Activated naive CD8-positive, alpha-beta T cell (primary cell): ENCODE measurements around the gene HAT1.

Experiments used
- H3K27ac Mint-ChIP-seq: one replicate; pipeline ENCODE4 v1.8.0; 2021; ENCODE audit warnings: mixed read lengths
- H3K27me3 Mint-ChIP-seq: one replicate; pipeline ENCODE4 v1.8.0; 2021; ENCODE audit warnings: mixed read lengths
- H3K36me3 Mint-ChIP-seq: one replicate; pipeline ENCODE4 v1.8.0; 2021; ENCODE audit warnings: mixed read lengths
- H3K4me1 Mint-ChIP-seq: one replicate; pipeline ENCODE4 v1.8.0; 2021; ENCODE audit warnings: low read depth, mixed read lengths
- H3K4me3 Mint-ChIP-seq: one replicate; pipeline ENCODE4 v1.8.0; 2021; ENCODE audit warnings: mild to moderate bottlenecking, mixed read lengths
- H3K9me3 Mint-ChIP-seq: one replicate; pipeline ENCODE4 v1.8.0; 2021; ENCODE audit warnings: low read depth, mixed read lengths

HAT1 gene

DNA sequence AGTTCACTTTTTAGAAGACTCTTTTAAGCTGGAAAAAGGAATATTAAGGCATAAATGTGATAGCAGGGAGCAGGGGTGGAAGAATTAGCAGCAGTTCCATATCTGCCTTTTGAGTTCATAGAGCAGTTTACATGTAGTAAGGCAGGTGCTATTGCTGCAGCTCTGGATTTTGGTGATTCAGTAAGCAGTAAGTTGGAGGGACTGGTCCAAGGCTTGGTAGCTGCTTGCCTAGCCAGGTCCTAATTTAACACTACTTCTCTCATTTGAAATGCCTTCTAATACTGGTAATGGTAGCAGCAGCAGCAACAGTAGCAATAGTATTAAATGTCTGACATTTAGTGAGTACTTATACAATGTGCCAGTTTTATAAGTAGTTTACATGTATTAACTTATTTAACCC is 30.0 kb downstream of the HAT1 start:
- peaks cover 11% of the 10 kb centered on the region for H3K36me3 Mint-ChIP-seq
- H3K27me3 Mint-ChIP-seq, result no peaks in the 10 kb centered on the region
- H3K4me1 Mint-ChIP-seq, result peaks cover 15% of the 10 kb centered on the region
- no peaks in the 10 kb centered on the region for H3K9me3 Mint-ChIP-seq
- no peak overlapping the region for H3K27ac Mint-ChIP-seq
- H3K4me3 Mint-ChIP-seq, result no peak overlapping the region

DNA sequence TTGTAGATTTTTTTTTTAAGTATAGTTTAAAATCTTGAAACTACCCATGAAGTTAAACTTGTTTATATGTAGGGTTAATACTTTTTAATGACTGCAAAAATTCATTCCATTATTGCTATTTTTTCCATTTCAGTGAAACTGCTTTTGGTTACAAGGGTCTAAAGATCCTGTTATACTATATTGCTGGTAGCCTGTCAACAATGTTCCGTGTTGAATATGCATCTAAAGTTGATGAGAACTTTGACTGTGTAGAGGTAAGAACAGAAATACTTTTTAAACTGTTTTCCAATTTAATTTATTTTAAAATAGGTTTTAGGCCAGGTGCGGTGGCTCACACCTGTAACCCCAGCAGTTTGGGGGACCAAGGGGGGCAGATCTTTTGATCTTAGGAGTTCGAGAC is 30.5 kb downstream of the HAT1 start:
- Mint-ChIP-seq H3K27me3 (no peaks in the 10 kb centered on the region), H3K4me1 (peaks cover 16% of the 10 kb centered on the region), H3K9me3 (no peaks in the 10 kb centered on the region)

DNA sequence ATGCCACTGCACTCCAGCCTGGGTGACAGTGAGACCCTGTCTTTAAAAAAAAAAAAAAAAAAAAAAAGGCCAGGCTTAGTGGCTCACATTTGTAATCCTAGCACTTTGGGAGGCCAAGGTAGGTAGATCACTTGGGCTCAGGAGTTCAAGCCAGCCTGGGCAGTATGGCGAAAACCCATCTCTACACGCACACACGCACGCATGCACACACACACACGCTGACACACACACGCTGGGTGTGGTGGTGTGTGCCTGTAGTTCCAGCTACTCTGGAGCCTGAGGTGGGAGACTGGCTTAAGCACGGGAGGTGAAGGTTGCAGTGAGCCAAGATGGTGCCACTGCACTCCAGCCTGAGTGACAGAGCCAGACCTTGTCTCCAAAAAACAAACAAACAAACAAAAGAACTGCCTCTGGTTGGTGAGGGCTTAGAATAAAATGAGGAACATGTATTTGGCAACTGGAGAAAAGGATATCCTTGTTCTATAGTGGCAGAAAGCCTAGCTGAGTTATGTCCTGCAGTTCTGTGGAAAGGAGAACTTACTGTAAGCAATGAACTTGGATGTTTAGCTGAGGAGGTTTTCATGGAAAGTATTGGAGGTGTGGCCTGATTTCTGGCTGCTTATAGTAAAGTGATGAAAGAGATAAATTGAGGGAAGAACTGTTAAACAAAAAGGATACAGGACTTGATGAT is 34.0 kb downstream of the HAT1 start:
- Mint-ChIP-seq H3K9me3 (no peaks in the 10 kb centered on the region), H3K27ac (no peak overlapping the region), H3K4me1 (peaks cover 25% of the 10 kb centered on the region), H3K36me3 (peaks cover 8% of the 10 kb centered on the region), H3K27me3 (no peaks in the 10 kb centered on the region), H3K4me3 (no peak overlapping the region)

More for the DNA sequence above, 30.5 kb downstream of the HAT1 start:
- Mint-ChIP-seq H3K27ac (no peak overlapping the region), H3K4me3 (no peak overlapping the region), H3K36me3 (peaks cover 11% of the 10 kb centered on the region)

- H3K4me3 Mint-ChIP-seq, result no peak overlapping the region
- peaks cover 26% of the 10 kb centered on the region for H3K4me1 Mint-ChIP-seq
- no peaks in the 10 kb centered on the region for H3K27me3 Mint-ChIP-seq
- H3K9me3 Mint-ChIP-seq, result no peaks in the 10 kb centered on the region
- no peak overlapping the region for H3K27ac Mint-ChIP-seq
- peaks cover 9% of the 10 kb centered on the region for H3K36me3 Mint-ChIP-seq
These were observed 34.8 kb downstream of the HAT1 start for GRCh38 chr2:171957061-171957460.

DNA sequence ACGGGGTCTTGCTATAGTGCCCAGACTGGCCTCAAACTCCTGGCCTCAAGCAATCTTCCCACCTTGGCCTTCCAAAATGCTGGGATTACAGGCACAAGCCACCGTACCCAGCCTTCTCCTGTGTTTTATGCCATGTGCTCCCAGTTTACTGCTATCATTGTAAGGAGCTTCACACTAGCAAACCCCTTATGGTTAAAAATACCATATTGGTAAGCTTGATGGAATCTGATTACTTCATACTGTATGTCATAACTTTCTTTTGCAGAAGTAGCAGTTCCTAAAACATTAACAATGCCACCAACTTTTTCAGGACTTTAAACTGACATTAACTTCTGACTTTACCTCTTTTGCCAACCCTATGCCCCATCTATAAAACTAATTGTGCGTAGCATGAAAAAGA is 36.2 kb downstream of the HAT1 start:
- Mint-ChIP-seq H3K4me3 (no peak overlapping the region), H3K27ac (no peak overlapping the region), H3K36me3 (peaks cover 9% of the 10 kb centered on the region), H3K9me3 (no peaks in the 10 kb centered on the region), H3K4me1 (peaks cover 31% of the 10 kb centered on the region), H3K27me3 (no peaks in the 10 kb centered on the region)

DNA sequence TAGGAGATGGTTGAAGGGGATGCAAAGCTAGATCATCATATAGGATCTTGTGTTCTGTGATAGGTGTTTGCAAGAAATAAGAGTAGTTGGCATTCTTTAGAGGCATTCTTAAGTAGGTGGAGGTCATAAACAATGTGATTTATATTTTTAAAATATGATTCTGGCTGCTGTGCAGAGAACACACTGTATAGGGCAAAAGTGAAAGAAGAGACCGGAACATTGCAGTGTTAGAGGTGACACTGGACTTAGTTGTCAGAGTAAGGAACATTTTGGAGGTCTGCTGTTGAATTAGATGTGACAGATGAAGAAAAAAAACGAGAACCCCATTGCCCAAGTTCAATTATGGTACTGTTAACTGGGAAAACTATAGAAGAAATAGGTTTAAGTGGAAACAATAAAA is 37.7 kb downstream of the HAT1 start:
- H3K4me1 Mint-ChIP-seq, result peaks cover 34% of the 10 kb centered on the region
- no peak overlapping the region for H3K4me3 Mint-ChIP-seq
- peak overlapping the region; percentile 0 for H3K27ac Mint-ChIP-seq
- H3K27me3 Mint-ChIP-seq, result no peaks in the 10 kb centered on the region
- H3K9me3 Mint-ChIP-seq, result no peaks in the 10 kb centered on the region
- H3K36me3 Mint-ChIP-seq, result peaks cover 4% of the 10 kb centered on the region

DNA sequence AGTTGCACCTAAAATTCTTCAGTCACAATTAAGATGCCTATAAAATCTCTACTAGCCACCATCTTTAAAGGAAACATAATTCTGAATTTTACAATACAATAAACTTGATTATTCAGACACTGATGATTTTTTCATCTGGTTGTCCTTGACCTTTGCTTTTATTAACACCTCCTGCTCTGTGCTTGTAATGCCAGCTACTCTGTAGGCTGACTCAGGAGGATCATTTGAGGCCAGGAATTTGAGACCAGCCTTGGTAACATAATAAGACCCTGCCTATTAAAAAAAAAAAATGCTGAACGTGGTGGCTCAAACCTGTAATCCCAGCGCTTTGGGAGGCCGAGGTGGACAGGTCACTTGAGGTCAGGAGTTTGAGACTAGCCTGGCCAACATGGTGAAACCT is 38.3 kb downstream of the HAT1 start:
- Mint-ChIP-seq H3K4me3 (no peak overlapping the region), H3K9me3 (no peaks in the 10 kb centered on the region), H3K4me1 (peaks cover 37% of the 10 kb centered on the region), H3K27ac (no peak overlapping the region), H3K27me3 (no peaks in the 10 kb centered on the region), H3K36me3 (peaks cover 4% of the 10 kb centered on the region)

DNA sequence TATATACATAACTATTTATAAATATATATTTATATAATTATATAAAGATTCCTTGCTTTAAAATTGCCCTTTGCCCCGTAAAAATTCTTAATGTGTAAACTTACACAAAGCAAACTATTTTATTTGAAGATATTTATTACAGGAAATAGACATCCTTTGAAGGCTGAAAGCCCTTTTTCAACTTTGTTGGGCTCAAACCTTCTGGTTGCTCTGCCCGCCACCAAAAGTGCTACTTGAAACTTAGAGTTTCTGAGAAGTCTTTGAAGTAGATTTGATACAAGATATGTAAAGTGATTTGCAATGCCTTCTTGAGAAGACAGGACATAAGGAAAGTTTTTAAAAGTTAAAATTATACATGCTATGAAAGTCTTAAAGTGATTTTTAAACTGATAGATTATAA is 40.9 kb downstream of the HAT1 start:
- Mint-ChIP-seq H3K27ac (no peak overlapping the region), H3K27me3 (no peaks in the 10 kb centered on the region), H3K4me1 (peaks cover 41% of the 10 kb centered on the region), H3K4me3 (peak overlapping the region; percentile 13), H3K36me3 (peaks cover 18% of the 10 kb centered on the region), H3K9me3 (no peaks in the 10 kb centered on the region)

DNA sequence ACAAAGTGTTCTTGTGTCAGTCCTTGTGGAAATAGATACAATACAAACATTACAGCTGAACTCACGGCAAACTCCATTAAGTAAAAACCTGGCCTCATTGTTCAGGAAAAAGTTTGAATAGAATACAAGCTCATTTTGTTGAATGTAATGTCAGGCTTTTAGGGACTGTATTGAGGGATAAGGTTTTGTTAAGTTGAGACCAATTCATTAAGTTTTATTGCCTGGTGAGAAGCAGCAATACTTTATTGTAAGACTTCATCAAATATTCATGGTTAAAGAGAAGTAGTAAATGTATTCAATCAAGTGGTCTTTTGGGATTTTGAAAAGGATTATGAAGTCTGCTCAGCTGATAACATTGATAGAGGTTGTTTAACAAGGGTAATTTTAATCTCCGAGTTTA is 42.0 kb downstream of the HAT1 start:
- no peaks in the 10 kb centered on the region for H3K9me3 Mint-ChIP-seq
- H3K27ac Mint-ChIP-seq, result no peak overlapping the region
- peaks cover 18% of the 10 kb centered on the region for H3K36me3 Mint-ChIP-seq
- no peaks in the 10 kb centered on the region for H3K27me3 Mint-ChIP-seq
- no peak overlapping the region for H3K4me3 Mint-ChIP-seq
- H3K4me1 Mint-ChIP-seq, result peaks cover 37% of the 10 kb centered on the region

DNA sequence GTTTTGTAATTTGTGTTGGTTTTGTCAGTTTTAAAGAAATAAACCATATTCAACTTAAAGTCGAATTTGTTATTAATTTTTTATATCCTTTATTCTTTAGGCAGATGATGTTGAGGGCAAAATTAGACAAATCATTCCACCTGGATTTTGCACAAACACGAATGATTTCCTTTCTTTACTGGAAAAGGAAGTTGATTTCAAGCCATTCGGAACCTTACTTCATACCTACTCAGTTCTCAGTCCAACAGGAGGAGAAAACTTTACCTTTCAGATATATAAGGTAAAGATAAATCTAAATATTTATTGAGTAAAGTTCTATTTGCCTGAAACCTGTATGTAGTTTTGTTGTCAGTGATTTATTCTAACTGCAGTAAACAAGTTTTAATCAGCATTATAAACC is 43.0 kb downstream of the HAT1 start:
- no peaks in the 10 kb centered on the region for H3K9me3 Mint-ChIP-seq
- H3K36me3 Mint-ChIP-seq, result peaks cover 18% of the 10 kb centered on the region
- no peak overlapping the region for H3K27ac Mint-ChIP-seq
- peaks cover 33% of the 10 kb centered on the region for H3K4me1 Mint-ChIP-seq
- no peak overlapping the region for H3K4me3 Mint-ChIP-seq
- H3K27me3 Mint-ChIP-seq, result no peaks in the 10 kb centered on the region

DNA sequence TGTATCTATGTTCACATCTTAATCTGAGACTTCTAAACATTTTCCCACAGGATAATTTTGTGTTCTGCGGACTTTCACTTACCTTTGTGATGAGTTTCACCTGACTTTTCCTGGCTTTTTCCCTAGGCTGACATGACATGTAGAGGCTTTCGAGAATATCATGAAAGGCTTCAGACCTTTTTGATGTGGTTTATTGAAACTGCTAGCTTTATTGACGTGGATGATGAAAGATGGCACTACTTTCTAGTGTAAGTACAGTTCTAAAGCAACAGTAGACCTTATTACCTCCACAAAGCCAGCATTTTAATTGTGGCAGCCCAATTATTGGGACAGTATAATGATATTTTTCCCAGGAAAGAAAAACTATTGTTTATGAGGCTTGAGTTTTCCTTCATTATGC is 43.4 kb downstream of the HAT1 start:
- Mint-ChIP-seq H3K4me3 (no peak overlapping the region), H3K9me3 (no peaks in the 10 kb centered on the region), H3K27ac (no peak overlapping the region), H3K27me3 (no peaks in the 10 kb centered on the region), H3K4me1 (peaks cover 33% of the 10 kb centered on the region), H3K36me3 (peaks cover 18% of the 10 kb centered on the region)

- peaks cover 17% of the 10 kb centered on the region for H3K36me3 Mint-ChIP-seq
These were observed 44.0 kb downstream of the HAT1 start for GRCh38 chr2:171966235-171966634.

GRCh38 chr2:171966688-171967087 is 44.4 kb downstream of the HAT1 start:
- Mint-ChIP-seq H3K27me3 (no peaks in the 10 kb centered on the region), H3K4me1 (peaks cover 30% of the 10 kb centered on the region), H3K36me3 (peaks cover 18% of the 10 kb centered on the region), H3K9me3 (no peaks in the 10 kb centered on the region), H3K27ac (no peak overlapping the region), H3K4me3 (no peak overlapping the region)

More at GRCh38 chr2:171966235-171966634, 44.0 kb downstream of the HAT1 start:
- no peaks in the 10 kb centered on the region for H3K9me3 Mint-ChIP-seq
- H3K4me1 Mint-ChIP-seq, result peaks cover 31% of the 10 kb centered on the region
- no peaks in the 10 kb centered on the region for H3K27me3 Mint-ChIP-seq
- no peak overlapping the region for H3K27ac Mint-ChIP-seq
- no peak overlapping the region for H3K4me3 Mint-ChIP-seq

- Mint-ChIP-seq H3K27me3 (no peaks in the 10 kb centered on the region), H3K36me3 (peaks cover 23% of the 10 kb centered on the region), H3K4me3 (no peak overlapping the region), H3K27ac (no peak overlapping the region), H3K9me3 (no peaks in the 10 kb centered on the region), H3K4me1 (peaks cover 24% of the 10 kb centered on the region)
These were observed 46.2 kb downstream of the HAT1 start for GRCh38 chr2:171968509-171968908.

DNA sequence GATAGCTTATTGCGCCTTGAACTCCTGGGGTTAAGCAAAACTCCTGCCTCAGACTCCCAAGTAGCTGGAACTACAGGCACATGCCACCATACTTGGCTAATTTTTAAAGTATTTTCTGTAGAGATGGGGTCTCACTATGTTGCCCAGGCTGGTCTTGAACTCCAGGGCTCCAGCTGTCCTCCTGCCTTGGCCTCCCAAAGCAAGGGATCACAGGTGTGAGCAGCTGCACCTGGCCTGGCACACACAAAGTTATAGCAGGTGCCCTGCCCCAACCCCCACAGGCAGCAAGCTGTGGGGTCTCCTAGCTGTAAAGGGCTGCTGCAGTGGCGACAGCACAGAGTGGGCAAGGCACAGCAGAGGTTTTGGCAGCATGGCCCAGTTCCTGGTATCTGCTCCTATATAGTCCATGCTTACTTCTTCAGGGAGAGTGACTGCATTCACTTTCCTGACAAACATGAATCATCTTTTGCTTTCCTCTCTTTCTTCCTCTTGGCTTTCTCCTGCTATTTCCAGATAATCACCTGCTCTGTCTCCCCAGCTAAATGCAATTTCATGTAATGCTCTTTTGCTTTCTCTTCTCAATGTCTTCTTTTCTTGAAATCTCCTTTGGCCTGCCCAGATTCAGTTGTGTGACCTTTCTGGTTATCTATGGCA is 50.2 kb downstream of the HAT1 start:
- H3K27me3 Mint-ChIP-seq, result no peaks in the 10 kb centered on the region
- peaks cover 25% of the 10 kb centered on the region for H3K36me3 Mint-ChIP-seq
- H3K9me3 Mint-ChIP-seq, result no peaks in the 10 kb centered on the region
- H3K4me3 Mint-ChIP-seq, result no peak overlapping the region
- H3K4me1 Mint-ChIP-seq, result peaks cover 2% of the 10 kb centered on the region
- no peak overlapping the region for H3K27ac Mint-ChIP-seq

GRCh38 chr2:171979103-171979502 is 56.8 kb downstream of the HAT1 start:
- H3K27me3 Mint-ChIP-seq, result no peaks in the 10 kb centered on the region

More at GRCh38 chr2:171979103-171979502, 56.8 kb downstream of the HAT1 start:
- no peak overlapping the region for H3K27ac Mint-ChIP-seq
- H3K36me3 Mint-ChIP-seq, result peaks cover 45% of the 10 kb centered on the region
- no peaks in the 10 kb centered on the region for H3K4me1 Mint-ChIP-seq
- H3K9me3 Mint-ChIP-seq, result no peaks in the 10 kb centered on the region
- no peak overlapping the region for H3K4me3 Mint-ChIP-seq
